K562 (cell line): Measurements from ENCODE around the gene SEL1L. TPM values are rescaled to one million over a fixed set of nuclear protein-coding genes. Genes with fewer than 3 reads are reported as not detected.

Source experiments
- ATAC-seq: fragments of 200-7000 bp; cut with Tn5 transposase; 3 replicates; pipeline ENCODE4 v1.9.1; 2020; ENCODE audit warnings: moderate library complexity
- BruUV-seq: library from RNA; stranded (reverse); fragments of 400-500 nt; replicated peaks from 2 replicates; lab custom pipeline; 2021; lab: Mats Ljungman, UMichigan
- CTCF ChIA-PET: fragments of 300-600 bp; formaldehyde crosslinking; extraction: SDS; loops from one replicate; lab custom pipeline; 2021; ENCODE audit warnings: low intra/inter-chr PET ratio; lab: Yijun Ruan, JAX
- POLR2A ChIA-PET: fragments of 300-600, 350-650 bp; sonication (Branson Sonifier 250); formaldehyde crosslinking; extraction: SDS; loops from one replicate; lab custom pipeline; 2021; ENCODE audit warnings: antibody characterized with exemption, inconsistent platforms; lab: Yijun Ruan, JAX
- DNase-seq, 4 experiments: peaks; one replicate each; pipeline versions ENCODE4 v3.0.0 to v3.0.0-alpha.2; 2011 to 2018; ENCODE audit warnings: low spot score in 3 of 4, mixed read lengths in 3 of 4; ENCODE audit errors: extremely low read depth in 1 of 4
- FAIRE-seq: peaks from 2 replicates; lab custom pipeline; 2011; peaks lifted over from hg19 to GRCh38; lab: Jason Lieb, UNC
- H2AFZ ChIP-seq: 2 replicates; pipeline ENCODE4 v1.6.0; 2011; ENCODE audit warnings: low read depth, low read length, control low read depth, inconsistent platforms
- H3K27ac ChIP-seq: fragments of 200-600 bp; 3 replicates; pipeline ENCODE4 v1.8.0; 2011; ENCODE audit warnings: low read depth, mild to moderate bottlenecking, control low read depth, inconsistent platforms, low read length, moderate library complexity, mixed read lengths; ENCODE audit errors: extremely low read depth
- H3K27me3 ChIP-seq, 2 experiments: fragments of 300-600 bp in 1 of 2; 2 replicates in 1 of 2; 3 replicates in 1 of 2; pipeline versions ENCODE4 v1.6.0 to v1.8.0; 2011; ENCODE audit warnings: inconsistent platforms in 2 of 2, low read length in 2 of 2, mild to moderate bottlenecking in 1 of 2, mixed read lengths in 1 of 2, moderate library complexity in 1 of 2; ENCODE audit not compliant: control insufficient read depth in 2 of 2, insufficient read depth in 2 of 2
- H3K36me3 ChIP-seq: fragments of 300-600 bp; 3 replicates; pipeline ENCODE4 v1.8.0; 2011; ENCODE audit warnings: mild to moderate bottlenecking, low read length, inconsistent platforms; ENCODE audit not compliant: control insufficient read depth, insufficient read depth
- H3K4me1 ChIP-seq, 2 experiments: fragments of 200-600 bp in 1 of 2; replicated peaks in 1 of 2; 2 replicates in 1 of 2; 3 replicates in 1 of 2; pipeline versions ENCODE4 v1.5.1 to v1.8.0; 2011; ENCODE audit warnings: inconsistent platforms in 2 of 2, low read length in 2 of 2, mild to moderate bottlenecking in 1 of 2, mixed read lengths in 1 of 2, moderate library complexity in 1 of 2; ENCODE audit not compliant: control insufficient read depth in 2 of 2, insufficient read depth in 2 of 2
- H3K4me2 ChIP-seq: 2 replicates; pipeline ENCODE4 v1.6.1; 2011; ENCODE audit warnings: low read length, control low read depth, inconsistent platforms, mixed read lengths; ENCODE audit not compliant: insufficient read depth
- H3K4me3 ChIP-seq: fragments of 200-600 bp; sonication (generic), shearing (Covaris generic); 2 replicates; pipeline ENCODE4 v1.5.1; 2016; ENCODE audit warnings: control low read depth, inconsistent platforms
- H3K79me2 ChIP-seq: fragments of 200-600 bp; 3 replicates; pipeline ENCODE4 v1.8.0; 2011; ENCODE audit warnings: low read length, inconsistent platforms; ENCODE audit not compliant: control insufficient read depth, insufficient read depth
- H3K9ac ChIP-seq, 2 experiments: 2 replicates each; pipeline versions ENCODE4 v1.6.0 to v1.6.1; 2011; ENCODE audit warnings: low read depth in 2 of 2, low read length in 2 of 2, control low read depth in 1 of 2, inconsistent platforms in 1 of 2, mild to moderate bottlenecking in 1 of 2, mixed read lengths in 1 of 2; ENCODE audit not compliant: insufficient read depth in 1 of 2
- H3K9me1 ChIP-seq: one replicate; pipeline ENCODE4 v1.6.0; 2011; ENCODE audit warnings: inconsistent platforms, mild to moderate bottlenecking, low read length, moderate library complexity; ENCODE audit not compliant: control insufficient read depth, insufficient read depth
- H3K9me3 ChIP-seq: replicated peaks from 2 replicates; pipeline ENCODE4 v1.5.1; 2011; ENCODE audit warnings: low read depth, low read length, inconsistent platforms; ENCODE audit not compliant: control insufficient read depth, insufficient read depth
- H4K20me1 ChIP-seq: replicated peaks from 2 replicates; pipeline ENCODE4 v1.6.1; 2011; ENCODE audit warnings: low read length, inconsistent platforms, mixed read lengths; ENCODE audit not compliant: control insufficient read depth, insufficient read depth
- DACH1 ChIP-seq: fragments of 450-650 bp; IDR thresholded peaks from 2 replicates; pipeline ENCODE4 v1.6.1; 2018; ENCODE audit not compliant: partially characterized antibody
- DDX20 ChIP-seq: fragments of 450-650 bp; IDR thresholded peaks from 2 replicates; pipeline ENCODE4 v1.6.1; 2016; ENCODE audit warnings: missing genetic modification characterization, low read depth, mild to moderate bottlenecking, missing compliant biosample characterization, moderate library complexity
- GATAD2A ChIP-seq: fragments of 450-650 bp; IDR thresholded peaks from 2 replicates; pipeline ENCODE4 v1.6.1; 2017
- HDAC6 ChIP-seq: IDR thresholded peaks from 2 replicates; pipeline ENCODE4 v1.6.1; 2012; ENCODE audit warnings: low read depth, mild to moderate bottlenecking, control low read depth, inconsistent platforms, low read length, moderate library complexity
- HINFP ChIP-seq: fragments of 450-650 bp; conservative IDR thresholded peaks from 2 replicates; pipeline ENCODE4 v1.6.1; 2016; ENCODE audit warnings: missing genetic modification characterization, low read depth, mild to moderate bottlenecking, control low read depth, missing compliant biosample characterization
- PRDM10 ChIP-seq: fragments of 450-650 bp; IDR thresholded peaks from 2 replicates; pipeline ENCODE4 v1.6.1; 2018; ENCODE audit not compliant: partially characterized antibody
- SNAPC5 ChIP-seq: fragments of 250-450 bp; sonication (Bioruptor Pico); IDR thresholded peaks from 2 replicates; pipeline ENCODE4 v1.8.0; 2021; ENCODE audit warnings: moderate library complexity, mild to moderate bottlenecking, inconsistent platforms
- ZNF143 ChIP-seq: sonication (generic); formaldehyde crosslinking; IDR thresholded peaks from 2 replicates; pipeline ENCODE4 v1.9.0; 2022; ENCODE audit warnings: mild to moderate bottlenecking, missing genetic modification reagents
- ZNF175 ChIP-seq: fragments of 200-800 bp; sonication (Bioruptor generic); IDR thresholded peaks from 2 replicates; pipeline ENCODE4 v1.6.1; 2016; ENCODE audit warnings: low read depth, mild to moderate bottlenecking, missing genetic modification characterization, missing compliant biosample characterization
- ZNF512 ChIP-seq: IDR thresholded peaks from 2 replicates; pipeline ENCODE4 v1.6.1; 2016; ENCODE audit warnings: missing genetic modification characterization, missing compliant biosample characterization
- WGBS: fragments of 100-300 bp; shearing (Covaris generic); methylation state at CpG from one replicate; pipeline ENCODE4 v1.1.6; 2016; ENCODE audit warnings: low coverage, mixed read lengths; ENCODE audit not compliant: insufficient coverage; ENCODE audit errors: missing lambda C conversion rate; 5-methylcytosine and 5-hydroxymethylcytosine counted together
- in situ Hi-C: fragments of 300-500 bp; cut with MboI; formaldehyde crosslinking; loops from 4 replicates; pipeline ENCODE4 v1.15.0; 2018; ENCODE audit warnings: inconsistent platforms, mixed read lengths
- intact Hi-C: fragments of 100-400 bp; cut with micrococcal nuclease; formaldehyde crosslinking; loops from 2 replicates; pipeline ENCODE4 v1.14.2; 2022
- polyA plus RNA-seq, 8 experiments: library from polyadenylated mRNA; depleted of rRNA in 4 of 8; stranded (reverse) in 5 of 8; unstranded in 3 of 8; fragments of >200 nt; fragmentation: Nextera tagmentation in 2 of 8; fragmentation: Illumina TruSeq in 1 of 8; extraction: Ambion mirVana in 2 of 8; extraction: Trizol in 1 of 8; gene quantifications; 2 replicates each; pipeline versions ENCODE4 v1.2.1 to v1.2.3, GENCODE V29; 2011 to 2014; ENCODE audit warnings: inconsistent platforms in 1 of 8, missing spikeins in 1 of 8
- total RNA-seq, 7 experiments: library from RNA; depleted of rRNA in 6 of 7; stranded (reverse); fragments of >200 nt in 6 of 7; fragmentation: Illumina TruSeq in 2 of 7; extraction: Trizol in 2 of 7; gene quantifications; 2 replicates each; pipeline versions ENCODE4 v1.2.1 to v1.2.3, GENCODE V29; 2011 to 2021; ENCODE audit warnings: low replicate concordance in 1 of 7

The SEL1L gene
- total and polyA plus RNA-seq, 9 of the 15 experiments (the other 6 are each of a cell fraction or from before 2014, with no cell fraction given) = 7.7 to 21.1 (median 13.6) TPM

GRCh38 chr14:81437244-81437643, 96.4 kb downstream of the SEL1L start:
- H2AFZ ChIP-seq = peak overlapping the region; percentile 93
- peak overlapping the region; percentile 88; the same call in 1 of the 2 replicates for H3K4me2 ChIP-seq
- POLR2A ChIA-PET = interaction anchor here (0.6 to 1.3 kb wide), 2 partner anchors 72 to 216 kb away, joined by 3 read pairs; partner anchors contain the start of gene GTF2A1
- H3K36me3 ChIP-seq = peaks cover 15% of the 10 kb centered on the region
- H3K9ac ChIP-seq = peak overlapping the region in 1 of 2 experiments; percentile 82; a peak in 2 of 4 replicates
- no peak for DNase-seq
- no peaks in the 10 kb centered on the region for H3K27me3 ChIP-seq
- H3K4me1 ChIP-seq = peaks cover 18 to 26% of the 10 kb centered on the region in 2 experiments
- no peak for ATAC-seq
- FAIRE-seq = no peak
- peak overlapping the region; percentile 59; the same call in 1 of the 2 replicates for H3K4me3 ChIP-seq
- H3K9me3 ChIP-seq = no peaks in the 10 kb centered on the region
- no peak for TF ChIP-seq HINFP (tag)
- no peak for TF ChIP-seq ZNF512
- no peak for TF ChIP-seq SNAPC5
- no peak for TF ChIP-seq ZNF175 (CRISPR knock-in tag)
- TF ChIP-seq HDAC6 = no peak
- no peak for TF ChIP-seq ZNF143 (CRISPR knock-in tag)
- TF ChIP-seq GATAD2A = no peak
- TF ChIP-seq DACH1 = no peak
- no peak for TF ChIP-seq DDX20 (tag)
- no peak for TF ChIP-seq PRDM10
- no peaks in the 10 kb centered on the region for H3K9me1 ChIP-seq
- no peaks in the 10 kb centered on the region for H4K20me1 ChIP-seq
- WGBS = 7% methylated on average over 4 of the region's 4 CpGs
- CTCF ChIA-PET = no interaction called here
- in situ Hi-C loops = no loop called here
- peaks cover 46% of the 10 kb centered on the region for H3K79me2 ChIP-seq
- H3K27ac ChIP-seq = no peak overlapping the region; the same call in 2 of the 3 replicates
- no TSS peak for BruUV-seq
- intact Hi-C loops = no loop called here
